GM20000 (cell line): ENCODE results near the gene CBX4.

ENCODE experiments used
- DNase-seq: peaks from one replicate; pipeline ENCODE4 v3.0.0; 2012; ENCODE audit warnings: low spot score
- CTCF ChIP-seq: IDR thresholded peaks from 2 replicates; pipeline ENCODE4 v1.5.1; 2012; ENCODE audit warnings: mild to moderate bottlenecking, control low read depth; ENCODE audit errors: extremely low read depth, missing control alignments

The CBX4 gene

GRCh38 chr17:79802039-79802735 is 37.1 kb downstream of the CBX4 start:
- no peak for TF ChIP-seq CTCF

GRCh38 chr17:79801156-79802038 is 37.8 kb downstream of the CBX4 start:
- TF ChIP-seq CTCF = no peak
- DNase-seq = no peak

More at GRCh38 chr17:79802039-79802735, 37.1 kb downstream of the CBX4 start:
- DNase-seq = no peak

GRCh38 chr17:79800325-79801155 is 38.7 kb downstream of the CBX4 start:
- TF ChIP-seq CTCF = no peak
- peak; percentile 61 for DNase-seq

GRCh38 chr17:79799538-79800324 is 39.5 kb downstream of the CBX4 start:
- no peak for DNase-seq
- TF ChIP-seq CTCF = no peak

GRCh38 chr17:79799174-79799537 is 40.1 kb downstream of the CBX4 start:
- no peak for DNase-seq
- no peak for TF ChIP-seq CTCF

- TF ChIP-seq CTCF = no peak
- no peak for DNase-seq
Observed at GRCh38 chr17:79798299-79799173, 40.7 kb downstream of the CBX4 start.
